K562 (cell line): ENCODE measurements around the gene BAHD1. TPM values are rescaled to one million over a fixed set of nuclear protein-coding genes. Genes with fewer than 3 reads are reported as not detected.
A peak's percentile ranks its signal among the peaks of the same experiment; 100 is the strongest.

Experiments used
- ATAC-seq: fragments of 200-7000 bp; cut with Tn5 transposase; 3 replicates; pipeline ENCODE4 v1.9.1; 2020; ENCODE audit warnings: moderate library complexity
- BruUV-seq: library from RNA; stranded (reverse); fragments of 400-500 nt; replicated peaks from 2 replicates; lab custom pipeline; 2021; lab: Mats Ljungman, UMichigan
- CTCF ChIA-PET: fragments of 300-600 bp; formaldehyde crosslinking; extraction: SDS; loops from one replicate; lab custom pipeline; 2021; ENCODE audit warnings: low intra/inter-chr PET ratio; lab: Yijun Ruan, JAX
- POLR2A ChIA-PET: fragments of 300-600, 350-650 bp; sonication (Branson Sonifier 250); formaldehyde crosslinking; extraction: SDS; loops from one replicate; lab custom pipeline; 2021; ENCODE audit warnings: antibody characterized with exemption, inconsistent platforms; lab: Yijun Ruan, JAX
- DNase-seq, 4 experiments: peaks; one replicate each; pipeline versions ENCODE4 v3.0.0 to v3.0.0-alpha.2; 2011 to 2018; ENCODE audit warnings: low spot score in 3 of 4, mixed read lengths in 3 of 4; ENCODE audit errors: extremely low read depth in 1 of 4
- FAIRE-seq: peaks from 2 replicates; lab custom pipeline; 2011; peaks lifted over from hg19 to GRCh38; lab: Jason Lieb, UNC
- H2AFZ ChIP-seq: 2 replicates; pipeline ENCODE4 v1.6.0; 2011; ENCODE audit warnings: low read depth, low read length, control low read depth, inconsistent platforms
- H3K27ac ChIP-seq: fragments of 200-600 bp; 3 replicates; pipeline ENCODE4 v1.8.0; 2011; ENCODE audit warnings: low read depth, mild to moderate bottlenecking, control low read depth, inconsistent platforms, low read length, moderate library complexity, mixed read lengths; ENCODE audit errors: extremely low read depth
- H3K27me3 ChIP-seq, 2 experiments: fragments of 300-600 bp in 1 of 2; 2 replicates in 1 of 2; 3 replicates in 1 of 2; pipeline versions ENCODE4 v1.6.0 to v1.8.0; 2011; ENCODE audit warnings: inconsistent platforms in 2 of 2, low read length in 2 of 2, mild to moderate bottlenecking in 1 of 2, mixed read lengths in 1 of 2, moderate library complexity in 1 of 2; ENCODE audit not compliant: control insufficient read depth in 2 of 2, insufficient read depth in 2 of 2
- H3K36me3 ChIP-seq: fragments of 300-600 bp; 3 replicates; pipeline ENCODE4 v1.8.0; 2011; ENCODE audit warnings: mild to moderate bottlenecking, low read length, inconsistent platforms; ENCODE audit not compliant: control insufficient read depth, insufficient read depth
- H3K4me1 ChIP-seq, 2 experiments: fragments of 200-600 bp in 1 of 2; replicated peaks in 1 of 2; 2 replicates in 1 of 2; 3 replicates in 1 of 2; pipeline versions ENCODE4 v1.5.1 to v1.8.0; 2011; ENCODE audit warnings: inconsistent platforms in 2 of 2, low read length in 2 of 2, mild to moderate bottlenecking in 1 of 2, mixed read lengths in 1 of 2, moderate library complexity in 1 of 2; ENCODE audit not compliant: control insufficient read depth in 2 of 2, insufficient read depth in 2 of 2
- H3K4me2 ChIP-seq: 2 replicates; pipeline ENCODE4 v1.6.1; 2011; ENCODE audit warnings: low read length, control low read depth, inconsistent platforms, mixed read lengths; ENCODE audit not compliant: insufficient read depth
- H3K4me3 ChIP-seq: fragments of 200-600 bp; sonication (generic), shearing (Covaris generic); 2 replicates; pipeline ENCODE4 v1.5.1; 2016; ENCODE audit warnings: control low read depth, inconsistent platforms
- H3K79me2 ChIP-seq: fragments of 200-600 bp; 3 replicates; pipeline ENCODE4 v1.8.0; 2011; ENCODE audit warnings: low read length, inconsistent platforms; ENCODE audit not compliant: control insufficient read depth, insufficient read depth
- H3K9ac ChIP-seq, 2 experiments: 2 replicates each; pipeline versions ENCODE4 v1.6.0 to v1.6.1; 2011; ENCODE audit warnings: low read depth in 2 of 2, low read length in 2 of 2, control low read depth in 1 of 2, inconsistent platforms in 1 of 2, mild to moderate bottlenecking in 1 of 2, mixed read lengths in 1 of 2; ENCODE audit not compliant: insufficient read depth in 1 of 2
- H3K9me1 ChIP-seq: one replicate; pipeline ENCODE4 v1.6.0; 2011; ENCODE audit warnings: inconsistent platforms, mild to moderate bottlenecking, low read length, moderate library complexity; ENCODE audit not compliant: control insufficient read depth, insufficient read depth
- H3K9me3 ChIP-seq: replicated peaks from 2 replicates; pipeline ENCODE4 v1.5.1; 2011; ENCODE audit warnings: low read depth, low read length, inconsistent platforms; ENCODE audit not compliant: control insufficient read depth, insufficient read depth
- H4K20me1 ChIP-seq: replicated peaks from 2 replicates; pipeline ENCODE4 v1.6.1; 2011; ENCODE audit warnings: low read length, inconsistent platforms, mixed read lengths; ENCODE audit not compliant: control insufficient read depth, insufficient read depth
- ATF1 ChIP-seq, 2 experiments: fragments of 450-650 bp in 1 of 2; IDR thresholded peaks; 2 replicates each; pipeline ENCODE4 v1.6.1; 2016; ENCODE audit warnings: missing compliant biosample characterization in 1 of 2, missing genetic modification characterization in 1 of 2
- BRD9 ChIP-seq: fragments of 450-650 bp; IDR thresholded peaks from 2 replicates; pipeline ENCODE4 v1.6.1; 2018; ENCODE audit warnings: low read depth; ENCODE audit not compliant: partially characterized antibody
- ELF4 ChIP-seq: fragments of 450-650 bp; formaldehyde crosslinking; IDR thresholded peaks from 2 replicates; pipeline ENCODE4 v1.4.0; 2022; ENCODE audit warnings: missing genetic modification characterization
- KDM1A ChIP-seq, 2 experiments: fragments of 450-650 bp; IDR thresholded peaks; 2 replicates each; pipeline ENCODE4 v1.6.1; 2016; ENCODE audit warnings: mild to moderate bottlenecking in 2 of 2
- MEF2A ChIP-seq: IDR thresholded peaks from 2 replicates; pipeline ENCODE4 v1.6.1; 2011; ENCODE audit warnings: low read depth, mild to moderate bottlenecking, low read length, moderate library complexity; ENCODE audit not compliant: control insufficient read depth
- MTA2 ChIP-seq: fragments of 450-650 bp; IDR thresholded peaks from 2 replicates; pipeline ENCODE4 v1.6.1; 2016; ENCODE audit warnings: low read depth
- MYNN ChIP-seq, 2 experiments: sonication (generic); formaldehyde crosslinking in 1 of 2; IDR thresholded peaks; 2 replicates each; pipeline versions ENCODE4 v1.5.0 to v1.6.1; 2016 to 2020; ENCODE audit warnings: antibody characterized with exemption in 1 of 2, missing genetic modification reagents in 1 of 2
- NFIC ChIP-seq: fragments of 450-650 bp; IDR thresholded peaks from 2 replicates; pipeline ENCODE4 v1.6.1; 2017; ENCODE audit warnings: mild to moderate bottlenecking, inconsistent platforms
- NFXL1 ChIP-seq: fragments of 450-650 bp; formaldehyde crosslinking; IDR thresholded peaks from 2 replicates; pipeline ENCODE4 v1.4.0; 2021; ENCODE audit warnings: mild to moderate bottlenecking
- NRF1 ChIP-seq, 2 experiments: fragments of 450-650 bp; IDR thresholded peaks in 1 of 2; conservative IDR thresholded peaks in 1 of 2; 2 replicates each; pipeline ENCODE4 v1.6.1; 2014; ENCODE audit warnings: mild to moderate bottlenecking in 2 of 2
- RCOR1 ChIP-seq, 2 experiments: IDR thresholded peaks; 2 replicates each; pipeline ENCODE4 v1.6.1; 2012; ENCODE audit warnings: low read depth in 2 of 2, low read length in 2 of 2, borderline replicate concordance in 1 of 2, improper control_type of control experiment in 1 of 2
- SMAD1 ChIP-seq: fragments of 150-350 bp; IDR thresholded peaks from 2 replicates; pipeline ENCODE4 v1.6.1; 2014; ENCODE audit warnings: low read length, low read depth; ENCODE audit not compliant: partially characterized antibody
- SP1 ChIP-seq: sonication (generic); formaldehyde crosslinking; IDR thresholded peaks from 2 replicates; pipeline ENCODE4 v1.8.1; 2022; ENCODE audit warnings: mild to moderate bottlenecking, missing genetic modification reagents
- WGBS: fragments of 100-300 bp; shearing (Covaris generic); methylation state at CpG from one replicate; pipeline ENCODE4 v1.1.6; 2016; ENCODE audit warnings: low coverage, mixed read lengths; ENCODE audit not compliant: insufficient coverage; ENCODE audit errors: missing lambda C conversion rate; 5-methylcytosine and 5-hydroxymethylcytosine counted together
- in situ Hi-C: fragments of 300-500 bp; cut with MboI; formaldehyde crosslinking; loops from 4 replicates; pipeline ENCODE4 v1.15.0; 2018; ENCODE audit warnings: inconsistent platforms, mixed read lengths
- intact Hi-C: fragments of 100-400 bp; cut with micrococcal nuclease; formaldehyde crosslinking; loops from 2 replicates; pipeline ENCODE4 v1.14.2; 2022
- polyA plus RNA-seq, 8 experiments: library from polyadenylated mRNA; depleted of rRNA in 4 of 8; stranded (reverse) in 5 of 8; unstranded in 3 of 8; fragments of >200 nt; fragmentation: Nextera tagmentation in 2 of 8; fragmentation: Illumina TruSeq in 1 of 8; extraction: Ambion mirVana in 2 of 8; extraction: Trizol in 1 of 8; gene quantifications; 2 replicates each; pipeline versions ENCODE4 v1.2.1 to v1.2.3, GENCODE V29; 2011 to 2014; ENCODE audit warnings: inconsistent platforms in 1 of 8, missing spikeins in 1 of 8
- total RNA-seq, 7 experiments: library from RNA; depleted of rRNA in 6 of 7; stranded (reverse); fragments of >200 nt in 6 of 7; fragmentation: Illumina TruSeq in 2 of 7; extraction: Trizol in 2 of 7; gene quantifications; 2 replicates each; pipeline versions ENCODE4 v1.2.1 to v1.2.3, GENCODE V29; 2011 to 2021; ENCODE audit warnings: low replicate concordance in 1 of 7
- TF ChIP-seq, protein P1 (sequence below), 2 experiments: IDR thresholded peaks; 2 replicates each; pipeline ENCODE4 v1.6.1; 2012; ENCODE audit warnings: improper control_type of control experiment in 2 of 2, low read depth in 2 of 2, low read length in 2 of 2, borderline replicate concordance in 1 of 2
- TF ChIP-seq, protein P2 (sequence below): fragments of 250-450 bp; sonication (Bioruptor Pico); IDR thresholded peaks from 2 replicates; pipeline ENCODE4 v1.9.0; 2021; ENCODE audit warnings: mild to moderate bottlenecking
- TF ChIP-seq, protein P3 (sequence below): fragments of 250-450 bp; sonication (Bioruptor Pico); IDR thresholded peaks from 2 replicates; pipeline ENCODE4 v1.4.0; 2020; ENCODE audit warnings: mild to moderate bottlenecking, moderate library complexity
- TF ChIP-seq, protein P4 (sequence below): fragments of 450-650 bp; formaldehyde crosslinking; IDR thresholded peaks from 2 replicates; pipeline ENCODE4 v1.4.0; 2020; ENCODE audit warnings: mild to moderate bottlenecking, mixed read lengths

Gene BAHD1
- total and polyA plus RNA-seq, 9 of the 15 experiments (the other 6 are each of a cell fraction or from before 2014, with no cell fraction given) = 0.55 to 38.5 (median 11.5) TPM

DNA sequence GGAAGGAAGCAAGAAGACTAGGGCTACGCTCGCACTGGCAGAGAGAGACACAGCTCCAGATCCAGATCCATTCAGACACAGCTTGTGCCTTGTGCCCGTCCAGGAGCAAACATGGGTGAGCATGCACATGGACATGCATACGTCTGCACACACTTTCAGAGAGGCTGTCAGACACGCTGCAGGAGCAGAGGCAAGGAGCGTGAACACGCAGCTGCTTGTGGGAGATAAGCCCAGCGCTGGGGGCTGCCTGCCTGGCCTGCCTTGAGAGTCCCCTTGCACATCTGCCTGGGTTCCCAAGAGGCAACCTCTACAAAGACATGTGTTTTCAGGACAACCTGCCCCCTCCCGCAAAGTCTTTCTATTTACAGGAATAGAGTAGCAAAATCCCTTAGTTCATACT lies 13.6 kb upstream of the BAHD1 start:
- ATAC-seq = peak; percentile 86
- POLR2A ChIA-PET = interaction anchor here (0.6 to 3.7 kb wide), 3 partner anchors 8 to 77 kb away, joined by 3 to 16 read pairs (median 4); no protein-coding TSS in a partner anchor
- peak; percentile 79; the same call in 1 of the 2 replicates for TF ChIP-seq MYNN (IDR thresholded peaks at IDR 0.05)
- TF ChIP-seq MYNN (CRISPR knock-in tag; IDR thresholded peaks at IDR 0.05) = no peak
- TF ChIP-seq, protein P1, sequence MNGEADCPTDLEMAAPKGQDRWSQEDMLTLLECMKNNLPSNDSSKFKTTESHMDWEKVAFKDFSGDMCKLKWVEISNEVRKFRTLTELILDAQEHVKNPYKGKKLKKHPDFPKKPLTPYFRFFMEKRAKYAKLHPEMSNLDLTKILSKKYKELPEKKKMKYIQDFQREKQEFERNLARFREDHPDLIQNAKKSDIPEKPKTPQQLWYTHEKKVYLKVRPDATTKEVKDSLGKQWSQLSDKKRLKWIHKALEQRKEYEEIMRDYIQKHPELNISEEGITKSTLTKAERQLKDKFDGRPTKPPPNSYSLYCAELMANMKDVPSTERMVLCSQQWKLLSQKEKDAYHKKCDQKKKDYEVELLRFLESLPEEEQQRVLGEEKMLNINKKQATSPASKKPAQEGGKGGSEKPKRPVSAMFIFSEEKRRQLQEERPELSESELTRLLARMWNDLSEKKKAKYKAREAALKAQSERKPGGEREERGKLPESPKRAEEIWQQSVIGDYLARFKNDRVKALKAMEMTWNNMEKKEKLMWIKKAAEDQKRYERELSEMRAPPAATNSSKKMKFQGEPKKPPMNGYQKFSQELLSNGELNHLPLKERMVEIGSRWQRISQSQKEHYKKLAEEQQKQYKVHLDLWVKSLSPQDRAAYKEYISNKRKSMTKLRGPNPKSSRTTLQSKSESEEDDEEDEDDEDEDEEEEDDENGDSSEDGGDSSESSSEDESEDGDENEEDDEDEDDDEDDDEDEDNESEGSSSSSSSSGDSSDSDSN (IDR thresholded peaks at IDR 0.05; ENCODE audit: borderline replicate concordance in 1 of 2, low read depth in 2 of 2, low read length in 2 of 2) = 0 out of 4 replicates have a peak, but pooled peaks of 1 of the 2 experiments have one; percentile 22
- TF ChIP-seq, protein P2, sequence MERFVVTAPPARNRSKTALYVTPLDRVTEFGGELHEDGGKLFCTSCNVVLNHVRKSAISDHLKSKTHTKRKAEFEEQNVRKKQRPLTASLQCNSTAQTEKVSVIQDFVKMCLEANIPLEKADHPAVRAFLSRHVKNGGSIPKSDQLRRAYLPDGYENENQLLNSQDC (CRISPR knock-in tag) = no peak
- peak; percentile 85 for TF ChIP-seq MTA2
- TF ChIP-seq, protein P3, sequence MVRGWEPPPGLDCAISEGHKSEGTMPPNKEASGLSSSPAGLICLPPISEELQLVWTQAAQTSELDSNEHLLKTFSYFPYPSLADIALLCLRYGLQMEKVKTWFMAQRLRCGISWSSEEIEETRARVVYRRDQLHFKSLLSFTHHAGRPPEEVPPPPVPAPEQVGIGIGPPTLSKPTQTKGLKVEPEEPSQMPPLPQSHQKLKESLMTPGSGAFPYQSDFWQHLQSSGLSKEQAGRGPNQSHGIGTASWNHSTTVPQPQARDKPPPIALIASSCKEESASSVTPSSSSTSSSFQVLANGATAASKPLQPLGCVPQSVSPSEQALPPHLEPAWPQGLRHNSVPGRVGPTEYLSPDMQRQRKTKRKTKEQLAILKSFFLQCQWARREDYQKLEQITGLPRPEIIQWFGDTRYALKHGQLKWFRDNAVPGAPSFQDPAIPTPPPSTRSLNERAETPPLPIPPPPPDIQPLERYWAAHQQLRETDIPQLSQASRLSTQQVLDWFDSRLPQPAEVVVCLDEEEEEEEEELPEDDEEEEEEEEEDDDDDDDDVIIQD (CRISPR knock-in tag) = no peak
- TF ChIP-seq KDM1A (IDR thresholded peaks at IDR 0.05) = peak in 1 of 2 experiments; percentile 59; a peak in 2 of 4 replicates
- TF ChIP-seq ELF4 (CRISPR knock-in tag) = no peak
- peak; percentile 39 to 74; a peak in 3 of 4 replicates for TF ChIP-seq RCOR1 (IDR thresholded peaks at IDR 0.05; ENCODE audit: borderline replicate concordance in 1 of 2, low read depth in 2 of 2, low read length in 2 of 2)
- no peak for TF ChIP-seq NFXL1 (CRISPR knock-in tag)
- TF ChIP-seq BRD9 = no peak
- TF ChIP-seq, protein P4, sequence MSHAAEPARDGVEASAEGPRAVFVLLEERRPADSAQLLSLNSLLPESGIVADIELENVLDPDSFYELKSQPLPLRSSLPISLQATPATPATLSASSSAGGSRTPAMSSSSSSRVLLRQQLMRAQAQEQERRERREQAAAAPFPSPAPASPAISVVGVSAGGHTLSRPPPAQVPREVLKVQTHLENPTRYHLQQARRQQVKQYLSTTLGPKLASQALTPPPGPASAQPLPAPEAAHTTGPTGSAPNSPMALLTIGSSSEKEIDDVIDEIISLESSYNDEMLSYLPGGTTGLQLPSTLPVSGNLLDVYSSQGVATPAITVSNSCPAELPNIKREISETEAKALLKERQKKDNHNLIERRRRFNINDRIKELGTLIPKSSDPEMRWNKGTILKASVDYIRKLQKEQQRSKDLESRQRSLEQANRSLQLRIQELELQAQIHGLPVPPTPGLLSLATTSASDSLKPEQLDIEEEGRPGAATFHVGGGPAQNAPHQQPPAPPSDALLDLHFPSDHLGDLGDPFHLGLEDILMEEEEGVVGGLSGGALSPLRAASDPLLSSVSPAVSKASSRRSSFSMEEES = no peak
- TF ChIP-seq ATF1 (CRISPR knock-in tag; IDR thresholded peaks at IDR 0.05) = no peak
- peak; percentile 42 for TF ChIP-seq ATF1 (tag; IDR thresholded peaks at IDR 0.05)
- TF ChIP-seq SP1 = no peak
- TF ChIP-seq NRF1 (conservative IDR thresholded peaks at IDR 0.05 in 1 of 2, IDR thresholded peaks at IDR 0.05 in 1 of 2) = peak; percentile 67 to 75
- no peak for TF ChIP-seq SMAD1
- TF ChIP-seq MEF2A = no peak
- peak; percentile 60 for TF ChIP-seq NFIC

More for the DNA sequence above, 13.6 kb upstream of the BAHD1 start:
- no peaks in the 10 kb centered on the region for H3K9me3 ChIP-seq
- peak overlapping the region in 1 of 2 experiments; percentile 84; a peak in 2 of 4 replicates for H3K9ac ChIP-seq
- FAIRE-seq (peak; percentile 95), DNase-seq (peak; percentile 63 to 93 (median 78))
- no peaks in the 10 kb centered on the region for H3K36me3 ChIP-seq
- intact Hi-C loops (no loop called here), in situ Hi-C loops (loop anchor here (10.0 kb wide), 2 partner anchors 212 to 372 kb away; no protein-coding TSS in a partner anchor)
- H2AFZ ChIP-seq = peak overlapping the region; percentile 73
- H4K20me1 ChIP-seq = no peaks in the 10 kb centered on the region
- peak overlapping the region; percentile 54 for H3K4me2 ChIP-seq
- WGBS = 3% methylated on average over 9 of the region's 9 CpGs
- H3K4me3 ChIP-seq = no peak overlapping the region
- BruUV-seq = no TSS peak
- no peaks in the 10 kb centered on the region for H3K79me2 ChIP-seq
- peaks cover 25 to 32% of the 10 kb centered on the region in 2 experiments; a peak in 4 of 5 replicates for H3K4me1 ChIP-seq
- CTCF ChIA-PET = no interaction called here
- H3K27ac ChIP-seq = no peak overlapping the region
- no peaks in the 10 kb centered on the region for H3K9me1 ChIP-seq
- no peaks in the 10 kb centered on the region for H3K27me3 ChIP-seq
